ENCODE results near the gene CHSY1.

Gene CHSY1

GRCh38 chr15:101168898-101169494 lies 82.9 kb downstream of the CHSY1 start:
- no peak for DNase-seq

- no peak for DNase-seq
Observed at GRCh38 chr15:101168463-101168824, 83.4 kb downstream of the CHSY1 start.

- no peak for DNase-seq
Observed at GRCh38 chr15:101167753-101168462, 83.9 kb downstream of the CHSY1 start.

- DNase-seq: no peak
Observed at GRCh38 chr15:101167411-101167752, 84.5 kb downstream of the CHSY1 start.

GRCh38 chr15:101165905-101166471 lies 85.9 kb downstream of the CHSY1 start:
- no peak for DNase-seq

GRCh38 chr15:101162701-101163483 lies 89.0 kb downstream of the CHSY1 start:
- peak; percentile 70 for DNase-seq

GRCh38 chr15:101161656-101162055 lies 90.2 kb downstream of the CHSY1 start:
- DNase-seq: no peak

GRCh38 chr15:101159936-101160815 lies 91.7 kb downstream of the CHSY1 start:
- DNase-seq: no peak

GRCh38 chr15:101159096-101159935 lies 92.5 kb downstream of the CHSY1 start:
- DNase-seq: no peak

GRCh38 chr15:101158166-101159095 lies 93.4 kb downstream of the CHSY1 start:
- DNase-seq: no peak

- no peak for DNase-seq
Observed at GRCh38 chr15:101157721-101158120, 94.1 kb downstream of the CHSY1 start.

GRCh38 chr15:101156509-101157159 lies 95.2 kb downstream of the CHSY1 start:
- peak; percentile 47 for DNase-seq

GRCh38 chr15:101156061-101156460 lies 95.8 kb downstream of the CHSY1 start:
- DNase-seq: no peak

GRCh38 chr15:101153801-101154656 lies 97.8 kb downstream of the CHSY1 start:
- no peak for DNase-seq

GRCh38 chr15:101152914-101153313 lies 98.9 kb downstream of the CHSY1 start:
- DNase-seq: no peak

GRCh38 chr15:101151288-101151687 lies 100.6 kb downstream of the CHSY1 start:
- no peak for DNase-seq

GRCh38 chr15:101150723-101151040 lies 101.2 kb downstream of the CHSY1 start:
- DNase-seq: no peak

- DNase-seq: no peak
Observed at GRCh38 chr15:101149864-101150722, 101.8 kb downstream of the CHSY1 start.
